BE2C (cell line): ENCODE measurements around the gene OTC.
A peak's percentile ranks its signal among the peaks of the same experiment; 100 is the strongest.

ENCODE experiments used
- DNase-seq: peaks from one replicate; pipeline ENCODE4 v3.0.0-alpha.2; 2020
- H3K27me3 ChIP-seq: fragments of 250-450 bp; sonication (Bioruptor Pico); 2 replicates; pipeline ENCODE4 v1.5.1; 2020; ENCODE audit warnings: mild to moderate bottlenecking
- H3K36me3 ChIP-seq: fragments of 250-450 bp; sonication (Bioruptor Pico); 2 replicates; pipeline ENCODE4 v1.5.1; 2020; ENCODE audit warnings: mild to moderate bottlenecking
- H3K4me1 ChIP-seq: fragments of 250-450 bp; sonication (Bioruptor Pico); 2 replicates; pipeline ENCODE4 v1.5.1; 2020
- H3K4me3 ChIP-seq: 2 replicates; pipeline ENCODE4 v1.5.1; 2011; ENCODE audit warnings: low read depth, low read length
- H3K9me3 ChIP-seq: fragments of 250-450 bp; sonication (Bioruptor Pico); 2 replicates; pipeline ENCODE4 v1.5.1; 2020
- TF ChIP-seq, protein P1 (sequence below): IDR thresholded peaks from 2 replicates; pipeline ENCODE4 v1.5.1; 2012; ENCODE audit warnings: mild to moderate bottlenecking, low read depth, low read length

The OTC gene

DNA sequence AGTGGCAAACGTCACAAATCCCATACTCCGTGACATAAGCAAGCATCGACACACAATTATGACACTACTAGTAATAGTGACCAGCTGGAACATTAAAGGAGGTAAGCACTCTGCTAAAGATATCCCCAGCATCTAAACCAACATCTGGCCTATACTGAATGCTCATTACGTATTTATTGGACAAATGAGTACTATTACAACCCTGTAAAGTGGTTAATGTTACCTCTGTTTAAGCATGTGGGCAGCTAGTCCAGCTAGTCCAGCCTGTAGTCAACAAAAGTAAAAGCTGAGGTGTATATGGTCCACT is 24.7 kb upstream of the OTC start:
- no peaks in the 10 kb centered on the region for H3K9me3 ChIP-seq
- H3K4me1 ChIP-seq = no peaks in the 10 kb centered on the region
- DNase-seq = no peak
- peak overlapping the region; percentile 17 for H3K4me3 ChIP-seq
- no peaks in the 10 kb centered on the region for H3K36me3 ChIP-seq
- H3K27me3 ChIP-seq = no peaks in the 10 kb centered on the region
- TF ChIP-seq, protein P1, sequence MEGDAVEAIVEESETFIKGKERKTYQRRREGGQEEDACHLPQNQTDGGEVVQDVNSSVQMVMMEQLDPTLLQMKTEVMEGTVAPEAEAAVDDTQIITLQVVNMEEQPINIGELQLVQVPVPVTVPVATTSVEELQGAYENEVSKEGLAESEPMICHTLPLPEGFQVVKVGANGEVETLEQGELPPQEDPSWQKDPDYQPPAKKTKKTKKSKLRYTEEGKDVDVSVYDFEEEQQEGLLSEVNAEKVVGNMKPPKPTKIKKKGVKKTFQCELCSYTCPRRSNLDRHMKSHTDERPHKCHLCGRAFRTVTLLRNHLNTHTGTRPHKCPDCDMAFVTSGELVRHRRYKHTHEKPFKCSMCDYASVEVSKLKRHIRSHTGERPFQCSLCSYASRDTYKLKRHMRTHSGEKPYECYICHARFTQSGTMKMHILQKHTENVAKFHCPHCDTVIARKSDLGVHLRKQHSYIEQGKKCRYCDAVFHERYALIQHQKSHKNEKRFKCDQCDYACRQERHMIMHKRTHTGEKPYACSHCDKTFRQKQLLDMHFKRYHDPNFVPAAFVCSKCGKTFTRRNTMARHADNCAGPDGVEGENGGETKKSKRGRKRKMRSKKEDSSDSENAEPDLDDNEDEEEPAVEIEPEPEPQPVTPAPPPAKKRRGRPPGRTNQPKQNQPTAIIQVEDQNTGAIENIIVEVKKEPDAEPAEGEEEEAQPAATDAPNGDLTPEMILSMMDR = no peak

DNA sequence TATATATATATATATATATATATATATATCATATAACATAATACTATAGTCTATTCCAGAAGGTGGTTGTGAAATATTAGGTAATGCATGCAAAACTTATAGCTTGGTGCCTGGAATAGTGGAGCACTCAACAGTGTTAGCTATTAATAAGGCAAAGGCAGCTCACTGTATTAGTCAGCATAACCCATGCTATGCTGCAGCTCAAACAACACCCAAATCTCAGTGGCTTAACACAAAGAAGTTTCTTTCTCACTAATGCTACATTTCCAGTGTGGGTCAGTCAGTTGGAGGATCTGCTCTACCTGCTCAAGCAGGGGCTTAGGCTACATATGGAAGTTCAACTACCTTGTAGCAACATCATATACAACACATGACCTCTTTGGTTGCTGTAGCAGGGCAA is 19.9 kb upstream of the OTC start:
- H3K9me3 ChIP-seq = no peaks in the 10 kb centered on the region
- no peaks in the 10 kb centered on the region for H3K27me3 ChIP-seq
- DNase-seq = no peak
- no peak overlapping the region for H3K4me3 ChIP-seq
- H3K36me3 ChIP-seq = no peaks in the 10 kb centered on the region
- H3K4me1 ChIP-seq = no peaks in the 10 kb centered on the region
- TF ChIP-seq, protein P1 = no peak

- DNase-seq = no peak
These were observed 17.0 kb upstream of the OTC start for GRCh38 chrX:38335382-38335781.

GRCh38 chrX:38336538-38337240 is 15.7 kb upstream of the OTC start:
- DNase-seq = no peak
- H3K4me1 ChIP-seq = no peaks in the 10 kb centered on the region
- TF ChIP-seq, protein P1 = no peak
- no peaks in the 10 kb centered on the region for H3K9me3 ChIP-seq
- H3K36me3 ChIP-seq = no peaks in the 10 kb centered on the region
- no peak overlapping the region for H3K4me3 ChIP-seq
- H3K27me3 ChIP-seq = no peaks in the 10 kb centered on the region

More at GRCh38 chrX:38335382-38335781, 17.0 kb upstream of the OTC start:
- H3K4me3 ChIP-seq = no peak overlapping the region
- H3K4me1 ChIP-seq = no peaks in the 10 kb centered on the region
- no peaks in the 10 kb centered on the region for H3K36me3 ChIP-seq
- H3K27me3 ChIP-seq = no peaks in the 10 kb centered on the region
- no peaks in the 10 kb centered on the region for H3K9me3 ChIP-seq
- TF ChIP-seq, protein P1 = peak; percentile 50

DNA sequence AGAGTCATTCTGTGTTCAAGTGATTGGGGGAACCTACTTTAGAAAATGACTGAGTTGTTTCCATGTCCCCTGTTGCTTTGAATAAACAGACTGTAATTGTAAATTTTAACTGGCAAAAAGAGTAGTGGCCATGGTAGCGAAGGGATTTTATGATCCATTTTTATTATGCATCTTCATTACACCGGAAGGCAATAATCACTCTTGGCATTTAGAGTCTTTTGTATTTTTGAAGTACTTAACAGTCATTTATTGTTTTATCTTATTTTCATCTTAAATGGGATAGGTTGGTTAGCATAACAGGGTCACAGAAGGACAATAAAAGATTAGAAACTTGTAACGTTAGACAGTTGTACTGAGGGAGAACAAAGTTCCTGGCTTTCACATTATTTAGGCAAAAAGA is 11.0 kb upstream of the OTC start:
- Histone ChIP-seq H3K4me3 (no peak overlapping the region), H3K27me3 (no peaks in the 10 kb centered on the region), H3K9me3 (no peaks in the 10 kb centered on the region), H3K36me3 (no peaks in the 10 kb centered on the region), H3K4me1 (no peaks in the 10 kb centered on the region)
- DNase-seq = no peak
- TF ChIP-seq, protein P1 = no peak

DNA sequence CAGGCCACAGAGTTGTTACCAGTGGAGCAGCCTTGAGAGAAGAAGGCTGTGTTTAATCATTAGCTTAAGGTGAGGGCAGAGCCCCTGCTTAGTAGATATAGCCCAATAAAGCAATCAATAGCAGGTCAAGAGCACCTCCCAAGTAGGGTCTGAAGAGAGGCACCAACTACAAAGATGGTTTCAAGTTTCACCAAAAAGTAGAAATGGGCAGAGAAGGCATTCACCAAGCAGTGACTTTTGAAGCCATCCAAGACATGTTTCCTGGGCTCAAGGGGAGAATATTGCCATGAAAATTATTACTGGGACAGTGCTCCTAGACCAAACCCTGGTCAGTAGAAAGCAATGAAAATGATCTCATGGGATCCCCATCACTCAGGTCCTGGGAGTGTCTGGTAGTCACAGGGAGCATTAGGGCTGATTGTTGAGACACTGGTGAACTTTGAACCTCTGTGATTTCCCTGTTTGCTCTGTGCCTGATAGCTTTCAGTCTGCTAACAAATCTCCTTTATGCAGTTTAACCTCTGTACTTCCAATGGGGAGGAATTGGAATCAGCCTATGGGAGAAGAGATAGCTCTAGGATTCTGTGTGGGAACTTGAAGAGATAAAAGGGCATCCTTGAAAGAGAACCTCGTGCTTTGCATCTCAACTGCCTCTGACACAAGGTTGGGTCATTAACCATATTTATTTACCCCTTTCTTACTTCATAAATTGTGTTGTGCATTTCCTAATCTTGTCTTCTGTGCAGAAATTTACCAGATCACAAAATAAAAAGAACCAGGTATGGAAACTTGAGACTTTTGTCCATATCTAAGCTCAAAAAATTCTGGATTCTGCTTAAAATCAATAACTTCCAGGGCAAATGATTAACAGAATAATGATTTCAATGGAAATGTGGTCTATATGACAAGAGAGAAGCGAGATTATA is 9.3 kb upstream of the OTC start:
- Histone ChIP-seq H3K27me3 (no peaks in the 10 kb centered on the region), H3K9me3 (no peaks in the 10 kb centered on the region), H3K36me3 (no peaks in the 10 kb centered on the region), H3K4me3 (no peak overlapping the region), H3K4me1 (no peaks in the 10 kb centered on the region)
- DNase-seq = no peak
- TF ChIP-seq, protein P1 = no peak
